Ramos (cell line): ENCODE measurements around the gene ASIC3.
"Not testable (repeated sequence)": the region's sequence is repeated elsewhere in the genome, so short reads cannot be mapped to it uniquely, and the experiment has no call there.

Experiments
- in situ Hi-C: fragments of 300-500 bp; cut with MboI; formaldehyde crosslinking; loops from one replicate; pipeline ENCODE4 v1.14.3; 2022; ENCODE audit warnings: low sequenced_read_pairs; ENCODE audit not compliant: unreplicated experiment

ASIC3 gene

DNA sequence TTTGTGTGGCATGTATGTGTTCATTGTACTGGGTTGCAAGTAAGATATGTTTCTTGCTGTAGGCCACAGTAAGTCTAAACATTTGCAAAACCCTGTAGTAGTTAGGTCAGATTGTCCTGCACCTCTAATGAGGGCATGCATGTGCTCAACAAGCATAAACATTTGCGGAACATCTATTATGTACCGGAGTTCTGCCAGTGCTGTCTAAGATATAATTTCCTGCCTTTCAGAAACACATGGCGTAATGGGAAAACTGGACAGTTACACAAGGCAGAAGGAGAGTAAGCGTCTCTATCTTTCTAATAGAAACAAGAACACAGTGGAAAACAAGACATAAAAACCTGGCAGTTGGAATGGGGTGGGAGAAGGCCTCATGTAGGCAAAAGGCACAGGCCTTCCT, 17.3 kb upstream of the ASIC3 start:
- in situ Hi-C loops, result no loop called here

DNA sequence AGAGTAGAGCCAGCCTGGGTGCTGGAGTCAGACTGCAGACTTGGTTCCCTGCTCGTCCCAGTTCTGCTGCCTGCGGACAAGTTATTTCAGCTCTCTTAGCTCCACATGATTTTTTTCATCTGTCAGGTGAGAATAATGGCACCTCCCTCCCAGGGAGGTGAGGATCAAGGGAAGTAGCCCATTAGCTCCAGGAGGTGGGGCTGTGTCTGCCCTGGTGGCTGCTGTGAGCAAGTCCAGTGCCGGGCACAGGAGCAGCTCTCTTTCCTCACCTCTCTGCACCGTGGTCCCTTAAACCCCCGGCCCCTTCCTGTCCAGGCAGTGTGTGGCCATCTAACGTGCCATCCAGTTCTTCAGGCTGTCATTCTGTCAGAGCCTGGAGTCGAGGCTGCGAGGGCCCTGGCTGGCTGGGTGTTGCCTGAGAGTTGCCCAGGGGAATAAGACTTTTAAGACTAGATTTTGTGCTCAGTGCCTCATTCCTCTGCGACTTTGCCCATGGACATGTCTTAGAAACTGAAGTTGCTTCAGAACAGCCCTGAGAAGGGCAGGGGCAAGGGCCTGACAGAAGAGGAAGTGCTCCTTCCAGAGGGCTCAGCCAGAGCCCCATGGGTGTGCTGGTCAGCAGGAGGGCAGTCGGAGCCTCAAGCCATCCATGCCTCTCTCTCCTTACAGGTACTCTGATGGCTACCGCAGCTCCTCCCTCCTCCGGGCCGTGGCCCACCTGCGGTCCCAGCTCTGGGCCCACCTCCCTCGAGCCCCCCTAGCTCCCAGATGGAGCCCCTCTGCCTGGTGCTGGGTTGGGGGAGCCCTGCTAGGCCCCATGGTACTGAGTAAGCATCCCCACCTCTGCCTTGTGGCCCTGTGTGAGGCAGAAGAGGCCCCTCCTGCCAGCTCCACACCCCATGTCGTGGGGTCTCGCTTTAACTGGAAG, 15.1 kb upstream of the ASIC3 start:
- in situ Hi-C loops, result no loop called here

GRCh38 chr7:151033864-151034249, 14.5 kb upstream of the ASIC3 start:
- in situ Hi-C loops, result no loop called here

DNA sequence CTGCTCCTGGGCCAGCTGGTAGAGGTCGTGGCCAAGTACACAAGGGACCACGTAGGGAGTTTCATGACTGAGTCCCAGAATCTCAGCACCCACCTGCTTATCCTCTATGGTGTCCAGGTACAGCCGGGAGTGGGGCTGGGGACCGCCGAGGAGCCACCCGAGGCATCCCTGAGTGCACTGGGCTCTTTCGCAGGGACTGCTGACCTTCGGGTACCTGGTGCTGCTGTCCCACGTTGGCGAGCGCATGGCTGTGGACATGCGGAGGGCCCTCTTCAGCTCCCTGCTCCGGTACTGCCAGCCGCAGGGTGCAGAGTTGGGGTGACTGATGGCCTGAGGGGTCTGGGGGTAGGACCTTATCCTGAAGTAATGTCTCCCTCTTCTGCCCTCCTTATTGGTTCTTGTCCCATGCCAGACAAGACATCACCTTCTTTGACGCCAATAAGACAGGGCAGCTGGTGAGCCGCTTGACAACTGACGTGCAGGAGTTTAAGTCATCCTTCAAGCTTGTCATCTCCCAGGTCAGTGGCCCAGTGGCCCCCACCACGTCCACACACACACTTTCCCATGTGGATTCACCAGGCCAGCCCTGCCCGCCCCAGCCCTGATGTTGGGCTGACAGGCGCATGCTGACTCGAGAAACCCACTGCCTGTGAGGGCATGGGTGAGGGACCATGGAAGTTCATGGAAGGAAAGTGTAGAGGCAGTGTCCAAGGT, 13.9 kb upstream of the ASIC3 start:
- in situ Hi-C loops, result no loop called here

- in situ Hi-C loops, result no loop called here
These were observed 13.2 kb upstream of the ASIC3 start for GRCh38 chr7:151035026-151035717.

- in situ Hi-C loops, result no loop called here
These were observed 12.4 kb upstream of the ASIC3 start for GRCh38 chr7:151035902-151036301.

DNA sequence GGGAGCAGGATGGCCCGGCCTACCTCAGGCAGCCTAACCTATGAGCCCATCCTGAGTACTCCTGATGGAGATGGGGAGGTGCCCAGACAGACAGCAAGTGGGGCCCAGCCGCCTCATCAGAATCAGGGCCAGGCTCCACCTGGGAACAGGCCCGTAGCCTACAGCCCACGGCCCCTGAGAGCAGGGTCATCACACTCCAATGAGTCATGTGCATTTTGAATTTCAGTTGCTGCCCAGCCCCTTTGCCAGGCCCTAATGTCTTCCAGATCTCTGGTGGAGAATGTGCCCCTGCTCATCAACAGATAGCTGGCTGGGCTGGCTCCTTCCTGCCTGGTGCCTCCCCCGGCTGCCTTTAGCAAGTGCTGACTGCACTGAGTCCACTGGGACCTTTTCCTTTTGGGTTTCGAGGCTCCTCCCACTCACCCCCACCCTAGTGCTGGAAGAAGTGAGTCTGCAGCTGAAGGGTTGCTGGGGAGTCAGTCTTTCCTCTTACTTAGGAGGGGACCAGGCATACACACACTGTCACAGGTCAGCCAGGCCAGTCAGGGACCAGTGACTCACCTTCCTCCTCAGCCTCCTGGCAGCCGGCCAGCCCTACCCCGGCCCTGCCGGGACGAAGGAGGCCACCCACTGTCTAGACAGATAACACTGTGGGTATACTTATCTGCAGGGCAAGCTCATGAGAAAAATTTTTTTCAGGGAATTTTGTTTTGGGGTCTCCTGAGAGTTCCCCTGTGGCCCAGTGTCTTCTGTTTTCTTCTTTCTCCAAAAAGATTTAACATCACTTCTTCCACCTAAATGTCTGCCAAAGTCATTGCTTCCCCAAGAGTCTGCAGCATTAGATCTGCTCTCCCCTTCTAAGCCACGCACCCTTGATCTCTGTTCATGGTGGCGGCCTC, 9.1 kb upstream of the ASIC3 start:
- in situ Hi-C loops, result no loop called here

GRCh38 chr7:151039850-151040548, 8.3 kb upstream of the ASIC3 start:
- in situ Hi-C loops, result no loop called here

DNA sequence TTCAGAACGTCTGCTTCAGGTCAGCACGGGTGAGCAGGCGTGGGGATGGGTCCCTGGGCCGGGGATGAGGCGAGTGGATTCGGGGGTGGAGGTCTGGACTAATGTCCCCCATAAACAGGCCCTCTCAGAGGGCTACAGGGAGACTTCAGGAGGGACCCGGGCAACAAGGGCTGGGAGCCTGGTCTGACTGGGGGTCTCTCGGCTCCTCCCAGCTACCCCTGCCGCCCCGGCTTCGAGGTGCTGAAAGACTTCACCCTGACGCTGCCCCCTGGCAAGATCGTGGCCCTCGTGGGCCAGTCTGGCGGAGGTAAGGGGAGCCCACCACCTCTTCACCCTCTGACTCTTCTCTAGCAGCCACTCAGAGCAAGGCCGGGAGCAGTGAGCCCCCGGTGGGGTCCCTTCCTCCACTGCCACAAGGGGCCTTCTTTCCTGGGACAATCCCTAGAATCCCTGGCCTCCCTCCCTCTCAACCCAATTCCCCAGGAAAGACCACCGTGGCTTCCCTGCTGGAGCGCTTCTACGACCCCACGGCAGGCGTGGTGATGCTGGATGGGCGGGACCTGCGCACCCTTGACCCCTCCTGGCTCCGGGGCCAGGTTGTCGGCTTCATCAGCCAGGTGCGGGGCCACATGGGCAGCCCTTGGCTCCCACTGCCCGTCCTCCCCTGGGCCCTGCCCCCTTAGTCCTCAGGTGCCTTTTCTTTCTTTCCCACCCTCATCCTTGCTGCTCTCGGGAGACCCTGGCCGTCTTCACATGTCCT, 7.5 kb upstream of the ASIC3 start:
- in situ Hi-C loops, result no loop called here

DNA sequence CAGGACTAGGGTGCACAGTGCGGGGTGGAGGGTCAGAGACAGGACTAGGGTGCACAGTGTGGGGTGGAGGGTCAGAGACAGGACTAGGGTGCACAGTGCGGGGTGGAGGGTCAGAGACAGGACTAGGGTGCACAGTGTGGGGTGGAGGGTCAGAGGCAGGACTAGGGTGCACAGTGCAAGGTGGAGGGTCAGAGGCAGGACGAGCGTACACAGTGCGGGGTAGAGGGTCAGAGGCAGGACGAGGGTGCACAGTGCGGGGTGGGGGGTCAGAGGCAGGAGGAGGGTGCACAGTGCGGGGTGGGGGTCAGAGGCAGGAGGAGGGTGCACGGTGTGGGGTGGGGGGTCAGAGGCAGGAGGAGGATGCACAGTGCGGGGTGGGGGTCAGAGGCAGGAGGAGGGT, 4.9 kb upstream of the ASIC3 start:
- in situ Hi-C loops, result not testable (repeated sequence)

- in situ Hi-C loops, result no loop called here
These were observed 4.4 kb upstream of the ASIC3 start for GRCh38 chr7:151043959-151044358.

- in situ Hi-C loops, result no loop called here
These were observed 3.1 kb upstream of the ASIC3 start for GRCh38 chr7:151045262-151045661.

GRCh38 chr7:151045967-151046366, 2.4 kb upstream of the ASIC3 start:
- in situ Hi-C loops, result no loop called here

DNA sequence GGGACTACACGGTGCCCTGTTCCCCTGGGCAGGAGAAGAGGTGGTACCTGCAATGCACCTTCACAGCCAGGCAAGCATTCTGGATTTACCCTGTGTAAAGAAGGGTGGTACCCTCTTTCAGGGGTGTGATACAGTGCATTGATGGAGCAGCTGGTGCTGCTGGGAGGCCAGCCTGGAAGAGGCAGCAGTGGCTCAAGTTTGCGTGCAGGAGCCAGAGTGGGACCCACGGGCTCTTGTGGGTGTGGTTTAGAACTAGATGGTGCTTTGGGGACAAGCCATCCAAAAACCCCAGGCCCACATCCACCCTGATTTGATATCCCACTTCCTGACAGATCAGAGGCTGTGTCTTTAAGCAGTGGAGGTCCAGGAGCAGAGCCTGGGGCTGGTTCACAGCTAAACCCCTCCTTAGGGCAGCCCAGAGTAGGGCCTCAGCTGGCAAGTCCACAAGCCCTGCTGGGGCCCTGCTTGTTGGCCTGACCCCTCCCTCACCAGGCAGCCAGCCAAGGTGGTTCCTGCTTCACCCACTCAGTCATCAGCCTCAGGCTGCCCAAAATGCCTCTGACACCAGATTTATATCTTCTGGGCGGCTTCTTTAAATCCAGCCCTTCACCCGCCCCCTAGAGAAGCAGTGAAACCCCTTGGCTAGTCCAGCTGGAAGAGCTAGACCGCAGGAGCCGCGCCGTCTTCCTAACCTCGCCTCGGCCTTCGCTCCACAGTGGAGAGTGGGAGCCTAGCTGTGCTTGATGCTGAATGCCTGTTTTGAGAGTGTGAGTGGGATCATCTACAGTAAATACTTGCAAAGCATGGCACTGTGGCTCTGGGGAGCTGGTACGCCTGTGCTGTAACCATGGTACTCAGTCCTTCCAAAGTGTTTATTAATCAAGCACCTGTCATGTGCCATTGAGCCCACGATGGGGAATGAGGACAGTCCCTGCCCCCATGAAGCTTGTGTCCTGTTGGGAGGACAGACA, 1.4 kb upstream of the ASIC3 start:
- in situ Hi-C loops, result no loop called here

GRCh38 chr7:151048911-151049463, 656 bp downstream of the ASIC3 start:
- in situ Hi-C loops, result no loop called here

DNA sequence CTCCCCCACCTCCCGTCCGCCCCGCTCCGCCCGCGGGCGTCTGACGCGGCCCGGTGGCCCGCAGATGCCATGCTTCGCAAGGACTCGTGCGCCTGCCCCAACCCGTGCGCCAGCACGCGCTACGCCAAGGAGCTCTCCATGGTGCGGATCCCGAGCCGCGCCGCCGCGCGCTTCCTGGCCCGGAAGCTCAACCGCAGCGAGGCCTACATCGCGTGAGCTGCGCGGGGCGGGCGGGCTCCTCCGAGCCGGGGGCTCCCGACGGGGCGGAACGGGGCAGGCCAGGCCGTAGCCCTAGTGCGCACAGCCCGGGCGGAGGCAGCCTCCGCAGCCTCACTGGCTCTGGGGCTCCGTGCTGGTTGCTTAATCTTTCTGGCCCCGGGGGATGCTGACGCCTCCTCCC, 2.8 kb downstream of the ASIC3 start:
- in situ Hi-C loops, result no loop called here

GRCh38 chr7:151053096-151053495, 4.8 kb downstream of the ASIC3 start:
- in situ Hi-C loops, result no loop called here
